K562 (cell line): ENCODE results near the gene CATSPER4.

Experiments
- BHLHE40 ChIP-seq: IDR thresholded peaks from 2 replicates; pipeline ENCODE4 v1.6.1; 2011; ENCODE audit warnings: low read length, improper control_type of control experiment
- DPF2 ChIP-seq: fragments of 450-650 bp; IDR thresholded peaks from 2 replicates; pipeline ENCODE4 v1.6.1; 2016
- MAFF ChIP-seq: IDR thresholded peaks from 2 replicates; pipeline ENCODE4 v1.6.1; 2012; ENCODE audit warnings: low read length, improper control_type of control experiment
- NR1H2 ChIP-seq: sonication (generic); formaldehyde crosslinking; IDR thresholded peaks from 2 replicates; pipeline ENCODE4 v1.4.0; 2020; ENCODE audit warnings: mild to moderate bottlenecking, missing genetic modification reagents
- NR2C2 ChIP-seq, 2 experiments: fragments of 200-800 bp in 1 of 2; sonication (Bioruptor generic) in 1 of 2; sonication (generic) in 1 of 2; formaldehyde crosslinking in 1 of 2; IDR thresholded peaks; 2 replicates each; pipeline versions ENCODE4 v1.6.1 to v1.8.0; 2016 to 2022; ENCODE audit warnings: mild to moderate bottlenecking in 1 of 2, missing compliant biosample characterization in 1 of 2, missing genetic modification characterization in 1 of 2, missing genetic modification reagents in 1 of 2
- TBP ChIP-seq: optimal IDR thresholded peaks from 2 replicates; pipeline ENCODE3; 2011; ENCODE audit warnings: low read depth, low read length, improper control_type of control experiment

DNA sequence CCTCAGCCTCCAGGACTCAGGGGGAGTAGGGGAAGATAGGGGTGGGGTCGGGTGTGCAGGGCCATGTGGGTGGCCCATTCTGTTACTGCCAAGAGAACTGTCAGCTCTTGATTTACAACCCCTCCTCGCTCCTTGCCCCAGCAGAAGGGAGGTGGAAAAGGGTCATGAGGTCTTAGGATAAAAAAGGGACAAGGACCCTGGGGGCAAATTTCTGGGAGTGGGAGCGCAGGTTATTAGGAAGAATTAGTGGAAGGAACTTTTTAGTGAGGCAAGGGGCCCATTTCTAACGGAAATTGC lies 30.7 kb upstream of the CATSPER4 start:
- no peak for TF ChIP-seq NR1H2 (CRISPR knock-in tag)
- TF ChIP-seq NR2C2 (CRISPR knock-in tag; IDR thresholded peaks at IDR 0.05) = no peak
- TF ChIP-seq NR2C2 (tag; IDR thresholded peaks at IDR 0.05) = no peak
- no peak for TF ChIP-seq TBP
- no peak for TF ChIP-seq BHLHE40
- TF ChIP-seq DPF2 = no peak
- TF ChIP-seq MAFF = no peak
